Germinal center (tissue), 1 donor: Measurements from ENCODE around the gene CLIP4.
A peak's percentile ranks its signal among the peaks of the same experiment; 100 is the strongest.

Source experiments
- DNase-seq: peaks from one replicate; pipeline ENCODE4 v3.0.0; 2012; ENCODE audit warnings: mixed read lengths, low spot score

The CLIP4 gene

DNA sequence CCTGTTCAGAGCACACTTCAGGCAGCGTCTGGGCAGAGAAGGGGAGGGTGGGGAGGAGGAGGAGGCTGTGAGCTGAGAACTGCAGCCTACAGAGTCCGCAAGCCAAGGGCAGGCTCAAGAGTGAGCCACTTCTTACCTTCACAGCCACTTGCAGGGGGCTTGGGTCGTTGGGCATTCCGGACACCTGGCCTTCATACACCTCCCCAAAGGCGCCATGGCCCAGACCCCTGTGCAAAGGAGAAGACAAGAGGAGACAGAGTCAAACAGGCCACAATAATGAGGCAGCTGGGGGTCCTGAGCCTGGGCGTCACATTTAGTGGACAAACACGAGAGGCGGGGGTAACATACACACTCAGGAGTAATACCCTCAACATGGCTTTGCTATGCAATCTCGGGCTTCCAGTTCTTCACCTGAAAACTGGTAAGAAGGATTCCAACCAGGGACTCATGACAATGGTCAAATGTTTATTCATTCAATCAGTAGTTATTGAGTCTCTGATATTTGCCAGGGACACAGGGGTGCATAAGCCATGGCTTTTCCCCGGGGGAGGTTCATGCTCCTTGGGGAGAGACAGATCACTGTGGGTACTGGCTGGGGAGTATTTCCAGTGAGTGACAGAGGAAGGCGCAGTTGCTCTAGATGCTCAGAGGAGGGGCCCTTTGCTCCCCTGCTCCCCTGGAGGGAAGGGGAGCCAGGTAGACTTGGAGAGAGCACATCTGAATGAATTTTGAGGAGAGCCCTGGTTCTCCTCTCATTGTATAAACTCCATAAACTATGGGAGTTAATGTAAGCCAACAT lies 107.4 kb downstream of the CLIP4 start:
- DNase-seq = no peak

GRCh38 chr2:29223257-29223656 lies 108.0 kb downstream of the CLIP4 start:
- no peak for DNase-seq

DNA sequence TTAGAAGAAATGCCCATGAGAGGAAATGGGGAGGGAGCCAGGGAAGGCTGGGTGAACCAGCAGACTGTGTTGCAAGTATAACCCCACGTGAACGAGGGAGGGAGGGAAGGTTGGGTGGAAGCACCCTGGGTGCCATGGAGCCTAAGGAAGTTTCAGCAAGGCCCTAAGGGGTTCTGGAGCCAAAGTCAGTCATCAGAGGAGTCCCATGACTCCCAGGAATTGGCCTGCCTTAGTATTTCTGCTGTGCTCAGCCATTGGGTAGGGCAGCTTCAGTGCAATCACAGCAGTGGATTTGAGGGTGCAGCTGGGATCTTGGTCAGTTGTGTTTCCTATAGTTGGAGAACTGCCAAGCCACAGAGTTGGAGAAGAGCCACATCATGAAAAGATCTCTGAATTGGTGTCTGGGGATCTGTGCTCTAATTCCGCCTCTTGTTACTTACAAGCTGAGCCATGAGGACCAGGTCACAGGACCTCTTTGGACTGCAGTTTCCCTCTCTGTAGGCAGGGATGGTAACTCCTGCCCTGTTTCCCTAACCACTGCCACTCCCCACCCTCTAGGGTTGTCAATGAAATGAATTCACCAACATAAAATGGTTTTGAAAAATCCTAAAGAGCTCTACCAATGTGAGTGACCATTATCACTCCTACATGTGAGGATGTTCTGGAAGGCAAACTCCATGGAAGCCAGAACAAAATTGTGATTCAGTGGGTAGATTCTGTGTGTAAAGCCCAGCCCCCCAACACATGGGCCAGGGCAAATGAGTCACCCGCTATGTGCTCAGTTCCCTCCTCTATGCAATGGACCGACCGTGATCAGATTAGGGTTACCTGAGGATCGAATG lies 108.9 kb downstream of the CLIP4 start:
- DNase-seq = no peak

DNA sequence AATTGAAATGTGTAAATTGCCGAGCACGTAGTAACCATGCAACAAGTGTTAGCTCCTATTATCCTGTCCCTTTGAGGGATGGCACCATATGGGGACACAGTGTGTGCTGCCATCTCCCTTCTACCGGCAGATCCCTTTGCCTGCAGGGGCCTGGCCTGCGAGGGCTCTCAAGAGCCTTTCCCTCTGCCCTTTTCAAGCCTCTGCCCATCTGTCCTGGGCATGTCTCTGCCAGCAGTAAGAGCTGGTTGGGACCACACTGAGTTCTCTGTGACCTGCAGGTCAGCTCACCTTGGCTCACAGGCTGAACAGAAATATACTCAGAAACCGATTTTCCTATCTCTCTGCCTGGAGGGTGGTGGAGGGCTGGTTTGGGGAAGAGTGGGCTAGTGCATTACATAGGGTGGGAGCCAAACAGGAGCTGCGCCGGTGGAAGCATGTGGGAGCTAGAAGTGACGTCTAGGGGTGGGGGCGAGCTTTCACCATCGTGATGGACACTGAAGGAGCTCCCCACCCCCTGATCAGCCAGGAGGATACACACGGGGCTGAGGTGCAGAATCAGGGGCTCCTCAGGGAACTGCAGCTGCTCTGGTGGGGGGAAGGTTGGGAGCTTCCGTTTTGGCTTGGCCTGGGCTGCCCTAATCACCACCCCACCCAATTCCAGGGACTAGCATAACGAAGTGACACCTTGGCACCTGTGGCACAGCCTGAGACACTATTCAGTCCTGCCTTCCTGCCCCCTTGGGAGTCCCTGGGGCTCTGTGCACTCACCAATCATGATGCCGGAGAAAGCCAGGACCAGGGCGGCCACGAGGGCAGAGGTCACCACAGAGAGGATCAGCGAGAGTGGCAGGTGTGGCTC lies 109.7 kb downstream of the CLIP4 start:
- DNase-seq = no peak

DNA sequence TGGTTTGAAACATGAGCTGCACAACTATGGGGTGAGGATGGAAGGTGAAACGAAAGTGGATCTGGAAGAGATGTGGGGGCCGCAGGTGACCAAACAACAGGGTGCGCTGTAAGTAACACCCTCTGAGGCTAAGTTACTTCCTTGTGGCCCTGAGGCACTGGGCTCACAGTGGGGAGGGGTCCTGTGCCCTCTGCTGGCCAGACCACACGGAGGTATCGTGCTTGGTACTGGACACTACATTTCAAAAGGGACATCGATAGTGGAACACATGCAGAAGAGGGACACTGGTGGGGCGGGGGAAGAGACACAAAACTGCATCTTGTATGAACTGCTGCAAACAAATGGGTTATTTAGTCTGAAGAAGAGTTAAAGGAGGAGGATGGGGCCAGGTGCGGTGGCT lies 110.6 kb downstream of the CLIP4 start:
- no peak for DNase-seq

DNA sequence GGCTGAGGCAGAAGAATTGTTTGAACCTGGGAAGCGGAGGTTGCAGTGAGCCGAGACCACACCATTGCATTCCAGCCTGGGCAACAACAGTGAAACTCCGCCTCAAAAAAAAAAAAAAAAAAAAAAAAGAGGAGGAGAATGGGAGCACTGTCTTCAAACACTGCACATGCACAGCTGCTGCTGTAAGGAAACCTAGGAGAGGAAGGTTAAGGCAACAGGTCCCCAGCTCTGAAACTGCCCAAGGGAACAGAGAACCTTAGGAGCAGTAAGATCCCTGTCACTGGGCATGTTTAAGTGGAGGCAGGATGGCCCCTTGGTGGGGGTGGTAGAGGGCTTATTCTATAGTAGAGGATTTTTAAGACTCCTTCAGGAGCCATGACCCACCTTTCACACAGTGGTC lies 111.2 kb downstream of the CLIP4 start:
- no peak for DNase-seq

DNA sequence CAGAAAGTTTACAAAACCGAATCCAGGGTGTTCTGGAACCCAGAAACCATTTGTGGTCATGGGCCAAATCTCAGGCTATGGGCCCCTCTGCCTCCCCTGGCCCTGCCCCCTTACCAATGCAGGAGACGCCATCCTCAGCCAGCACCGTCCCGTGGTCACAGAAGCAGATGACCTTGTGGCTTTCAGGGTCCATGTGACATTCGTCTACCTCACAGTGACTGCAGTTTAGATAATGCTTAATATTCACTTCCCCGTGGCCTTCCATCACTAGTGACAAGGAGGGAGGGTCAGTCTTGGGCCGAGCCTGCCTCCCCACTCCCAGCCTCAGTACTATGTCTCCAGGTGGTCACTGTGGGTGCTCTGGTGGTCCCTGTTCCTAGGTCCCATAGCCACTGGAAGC lies 111.6 kb downstream of the CLIP4 start:
- DNase-seq = no peak

DNA sequence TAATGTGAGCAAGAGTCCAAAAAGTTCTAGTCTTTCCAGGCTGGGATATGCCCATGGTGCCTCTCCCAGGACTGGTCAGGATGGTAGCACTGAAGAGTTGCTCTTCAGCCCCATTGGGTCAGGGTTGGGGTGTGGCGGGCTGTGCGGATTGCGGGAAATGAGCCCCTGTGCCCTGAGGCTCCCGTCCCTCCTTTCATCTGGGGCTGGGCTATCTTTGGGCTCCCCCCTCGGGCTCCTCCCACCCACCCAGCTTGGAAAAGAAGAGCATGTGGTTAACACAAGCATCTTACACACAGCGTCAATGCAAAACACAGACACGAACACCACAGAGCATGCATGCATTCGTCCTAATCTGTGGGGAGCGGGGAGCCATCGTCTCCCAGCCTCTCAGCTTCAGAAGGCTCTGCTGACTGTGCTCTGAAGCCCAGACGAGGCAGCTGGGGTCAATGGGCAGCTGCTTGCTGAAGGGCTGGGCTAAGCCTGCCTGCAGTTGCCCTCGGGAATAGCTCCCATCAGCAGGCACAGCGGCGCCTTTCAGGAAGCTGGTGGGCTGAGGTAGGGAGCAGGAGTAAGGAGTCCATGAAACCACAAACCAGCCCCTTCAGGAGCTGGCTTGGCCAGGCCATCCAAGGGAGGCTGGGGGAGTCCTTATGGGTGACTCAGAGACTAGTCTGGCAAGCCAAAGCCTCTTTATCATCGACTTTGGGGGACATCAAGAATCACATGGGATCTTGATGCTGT lies 112.9 kb downstream of the CLIP4 start:
- DNase-seq = no peak

- no peak for DNase-seq
Measured at GRCh38 chr2:29228947-29229346, 113.7 kb downstream of the CLIP4 start.

- DNase-seq = no peak
Measured at GRCh38 chr2:29229640-29230039, 114.4 kb downstream of the CLIP4 start.

- no peak for DNase-seq
Measured at GRCh38 chr2:29232041-29232440, 116.8 kb downstream of the CLIP4 start.

GRCh38 chr2:29233428-29233827 lies 118.2 kb downstream of the CLIP4 start:
- no peak for DNase-seq

DNA sequence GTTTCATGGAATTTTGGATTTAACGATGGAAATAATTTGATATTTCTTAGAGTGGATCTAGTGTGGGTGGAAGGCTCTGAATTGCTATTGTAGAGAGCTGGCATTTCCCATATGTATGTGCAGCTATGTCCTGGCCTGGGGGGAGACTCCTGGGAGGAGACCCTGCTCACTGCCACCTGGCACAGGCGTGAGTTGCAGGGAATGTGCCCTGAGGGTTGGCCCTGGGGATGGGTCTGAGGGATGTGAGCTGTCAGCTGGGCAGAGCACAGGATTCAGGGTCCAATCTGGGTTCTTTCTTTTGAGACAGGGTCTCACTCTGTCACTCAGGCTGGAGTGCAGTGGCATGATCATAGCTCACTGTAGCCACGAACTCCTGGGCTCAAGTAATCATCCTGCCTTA lies 120.2 kb downstream of the CLIP4 start:
- no peak for DNase-seq

DNA sequence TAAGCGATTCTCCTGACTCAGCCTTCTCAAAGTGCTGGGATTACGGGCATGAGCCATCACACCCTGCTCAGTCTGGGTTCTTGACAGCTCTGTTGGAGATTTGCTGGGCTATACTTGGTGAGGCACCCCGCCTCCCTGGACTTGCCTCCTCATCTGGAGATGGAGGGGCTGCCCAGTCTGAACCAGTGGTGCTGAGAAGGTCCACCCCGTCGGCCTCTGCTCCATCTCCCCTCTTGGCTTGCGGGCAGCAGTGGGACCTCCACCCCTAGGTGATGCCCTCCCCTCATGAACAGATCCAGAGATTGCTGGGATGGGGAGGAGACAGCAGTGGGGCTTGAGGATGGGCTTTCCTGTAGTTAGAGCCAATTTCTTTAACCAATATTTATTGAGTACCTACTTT lies 120.9 kb downstream of the CLIP4 start:
- DNase-seq = no peak

DNA sequence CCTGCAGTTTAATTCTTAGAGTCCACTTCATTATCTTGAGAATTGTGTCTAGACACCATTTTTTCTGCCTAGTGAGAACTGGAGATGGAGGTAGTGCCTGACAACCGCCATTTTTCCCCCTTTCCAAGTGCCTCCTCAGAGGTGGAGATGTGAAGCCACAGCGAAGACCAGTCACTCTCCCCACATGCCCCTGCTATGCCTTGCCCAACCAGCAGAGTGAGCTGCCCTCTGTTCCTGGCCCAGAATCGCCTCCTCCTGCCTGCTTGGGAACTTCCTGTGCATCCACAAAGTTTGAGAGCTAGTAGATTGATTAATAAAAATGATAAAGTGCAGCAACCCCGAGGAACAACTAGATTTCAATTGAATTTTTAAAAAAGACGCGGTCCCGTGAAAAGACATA lies 123.3 kb downstream of the CLIP4 start:
- peak; percentile 46 for DNase-seq
